DOHH2 (cell line): Measurements from ENCODE around the gene SIGLEC12.

ENCODE experiments used
- H3F3A ChIP-seq: fragments of 200-600 bp; sonication (generic), shearing (Covaris generic); 2 replicates; pipeline ENCODE4 v1.6.0; 2016; ENCODE audit warnings: antibody characterized with exemption, mild to moderate bottlenecking; ENCODE audit not compliant: control insufficient read depth, insufficient read depth
- H3K27ac ChIP-seq: fragments of 200-600 bp; sonication (generic); 2 replicates; pipeline ENCODE4 v1.5.1; 2014; ENCODE audit warnings: low read depth, mild to moderate bottlenecking, low read length, moderate library complexity
- H3K27me3 ChIP-seq: fragments of 200-600 bp; sonication (generic); 2 replicates; pipeline ENCODE4 v1.6.1; 2014; ENCODE audit warnings: mild to moderate bottlenecking, low read length, mixed read lengths; ENCODE audit not compliant: control insufficient read depth
- H3K36me3 ChIP-seq: fragments of 200-600 bp; sonication (generic); 2 replicates; pipeline ENCODE4 v1.6.1; 2014; ENCODE audit warnings: mild to moderate bottlenecking, low read length, moderate library complexity, mixed read lengths; ENCODE audit not compliant: control insufficient read depth
- H3K4me1 ChIP-seq: fragments of 200-600 bp; sonication (generic); 2 replicates; pipeline ENCODE4 v1.6.1; 2014; ENCODE audit warnings: mild to moderate bottlenecking, low read length, mixed read lengths; ENCODE audit not compliant: control insufficient read depth
- H3K4me2 ChIP-seq: fragments of 200-600 bp; sonication (generic); 2 replicates; pipeline ENCODE4 v1.6.0; 2014; ENCODE audit warnings: mild to moderate bottlenecking, low read length, moderate library complexity
- H3K4me3 ChIP-seq: fragments of 200-600 bp; sonication (generic); 2 replicates; pipeline ENCODE4 v1.5.1; 2014; ENCODE audit warnings: mild to moderate bottlenecking, low read length, mixed read lengths
- H3K79me2 ChIP-seq: fragments of 200-600 bp; sonication (generic); 2 replicates; pipeline ENCODE4 v1.6.1; 2014; ENCODE audit warnings: mild to moderate bottlenecking, low read length, mixed read lengths; ENCODE audit not compliant: control insufficient read depth
- H3K9me2 ChIP-seq: fragments of 200-600 bp; sonication (generic); replicated peaks from 2 replicates; pipeline ENCODE4 v1.6.1; 2014; ENCODE audit warnings: mild to moderate bottlenecking, low read length, mixed read lengths; ENCODE audit not compliant: control insufficient read depth
- H3K9me3 ChIP-seq: fragments of 200-600 bp; sonication (generic); 2 replicates; pipeline ENCODE4 v1.6.1; 2014; ENCODE audit warnings: antibody characterized with exemption, low read length, mixed read lengths; ENCODE audit not compliant: control insufficient read depth, insufficient read depth
- H4K20me1 ChIP-seq: fragments of 200-600 bp; sonication (generic); 2 replicates; pipeline ENCODE4 v1.6.0; 2014; ENCODE audit warnings: low read depth, mild to moderate bottlenecking, antibody characterized with exemption, low read length, moderate library complexity; ENCODE audit not compliant: control insufficient read depth, insufficient read depth
- EZH2phosphoT487 ChIP-seq: fragments of 200-600 bp; sonication (generic); IDR thresholded peaks from 2 replicates; pipeline ENCODE4 v1.6.1; 2017; ENCODE audit warnings: borderline replicate concordance, mild to moderate bottlenecking, antibody characterized with exemption, low read length, moderate library complexity, mixed read lengths
- TF ChIP-seq, protein P1 (sequence below): fragments of 200-600 bp; sonication (generic); IDR thresholded peaks from one replicate; pipeline ENCODE4 v1.5.1; 2014; ENCODE audit warnings: antibody characterized with exemption, mild to moderate bottlenecking, low read depth, low read length; ENCODE audit not compliant: poor library complexity, severe bottlenecking

Gene SIGLEC12

DNA sequence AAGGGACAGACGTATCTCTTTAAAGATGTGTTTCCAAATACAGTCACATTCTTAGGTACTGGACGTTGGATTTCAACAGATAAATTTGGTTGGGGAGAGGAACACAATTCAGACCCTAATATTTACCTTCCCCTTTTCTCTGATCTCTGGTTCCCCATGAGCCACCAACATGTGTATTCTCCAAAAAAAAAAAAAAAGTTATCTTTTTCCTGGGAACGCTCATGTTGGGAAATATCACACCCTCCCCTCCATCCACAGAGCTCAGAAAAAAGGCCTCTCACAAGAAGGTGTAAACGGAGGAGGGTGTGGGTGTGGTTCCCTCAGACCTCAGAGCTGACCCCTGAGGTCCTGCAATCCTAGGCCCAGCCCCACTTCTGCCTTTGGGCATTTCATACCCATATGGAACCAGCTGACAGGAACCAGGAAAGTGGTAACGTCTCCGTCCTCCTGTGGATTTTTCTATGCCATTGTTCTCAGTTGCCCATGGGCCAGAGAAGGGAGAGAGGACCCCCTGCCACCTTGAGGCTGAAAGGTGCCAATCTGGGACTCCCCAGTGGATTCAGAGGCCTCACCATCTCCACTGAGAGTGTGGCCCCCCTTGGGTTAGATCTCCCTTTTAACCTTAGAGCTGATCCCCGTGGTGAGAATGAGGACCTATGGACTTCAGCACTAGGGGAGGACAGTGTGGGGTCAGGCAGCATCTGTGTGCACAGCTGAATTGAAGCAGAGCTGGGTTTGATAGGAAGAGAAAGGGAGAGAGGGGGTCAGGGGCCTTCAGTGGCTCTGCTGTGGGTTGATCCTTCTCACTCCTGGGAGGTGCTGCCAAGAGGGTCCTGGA is 8.4 kb upstream of the SIGLEC12 start:
- Histone ChIP-seq H3K9me3 (no peaks in the 10 kb centered on the region), H3K4me2 (no peak overlapping the region), H3K9me2 (no peaks in the 10 kb centered on the region), H3K79me2 (no peaks in the 10 kb centered on the region), H4K20me1 (no peaks in the 10 kb centered on the region), H3K27ac (no peak overlapping the region), H3F3A (no peaks in the 10 kb centered on the region), H3K36me3 (no peaks in the 10 kb centered on the region), H3K4me3 (no peak overlapping the region), H3K4me1 (no peaks in the 10 kb centered on the region), H3K27me3 (peaks cover 9% of the 10 kb centered on the region)
- TF ChIP-seq, protein P1, sequence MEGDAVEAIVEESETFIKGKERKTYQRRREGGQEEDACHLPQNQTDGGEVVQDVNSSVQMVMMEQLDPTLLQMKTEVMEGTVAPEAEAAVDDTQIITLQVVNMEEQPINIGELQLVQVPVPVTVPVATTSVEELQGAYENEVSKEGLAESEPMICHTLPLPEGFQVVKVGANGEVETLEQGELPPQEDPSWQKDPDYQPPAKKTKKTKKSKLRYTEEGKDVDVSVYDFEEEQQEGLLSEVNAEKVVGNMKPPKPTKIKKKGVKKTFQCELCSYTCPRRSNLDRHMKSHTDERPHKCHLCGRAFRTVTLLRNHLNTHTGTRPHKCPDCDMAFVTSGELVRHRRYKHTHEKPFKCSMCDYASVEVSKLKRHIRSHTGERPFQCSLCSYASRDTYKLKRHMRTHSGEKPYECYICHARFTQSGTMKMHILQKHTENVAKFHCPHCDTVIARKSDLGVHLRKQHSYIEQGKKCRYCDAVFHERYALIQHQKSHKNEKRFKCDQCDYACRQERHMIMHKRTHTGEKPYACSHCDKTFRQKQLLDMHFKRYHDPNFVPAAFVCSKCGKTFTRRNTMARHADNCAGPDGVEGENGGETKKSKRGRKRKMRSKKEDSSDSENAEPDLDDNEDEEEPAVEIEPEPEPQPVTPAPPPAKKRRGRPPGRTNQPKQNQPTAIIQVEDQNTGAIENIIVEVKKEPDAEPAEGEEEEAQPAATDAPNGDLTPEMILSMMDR, result no peak
- no peak for TF ChIP-seq EZH2phosphoT487

DNA sequence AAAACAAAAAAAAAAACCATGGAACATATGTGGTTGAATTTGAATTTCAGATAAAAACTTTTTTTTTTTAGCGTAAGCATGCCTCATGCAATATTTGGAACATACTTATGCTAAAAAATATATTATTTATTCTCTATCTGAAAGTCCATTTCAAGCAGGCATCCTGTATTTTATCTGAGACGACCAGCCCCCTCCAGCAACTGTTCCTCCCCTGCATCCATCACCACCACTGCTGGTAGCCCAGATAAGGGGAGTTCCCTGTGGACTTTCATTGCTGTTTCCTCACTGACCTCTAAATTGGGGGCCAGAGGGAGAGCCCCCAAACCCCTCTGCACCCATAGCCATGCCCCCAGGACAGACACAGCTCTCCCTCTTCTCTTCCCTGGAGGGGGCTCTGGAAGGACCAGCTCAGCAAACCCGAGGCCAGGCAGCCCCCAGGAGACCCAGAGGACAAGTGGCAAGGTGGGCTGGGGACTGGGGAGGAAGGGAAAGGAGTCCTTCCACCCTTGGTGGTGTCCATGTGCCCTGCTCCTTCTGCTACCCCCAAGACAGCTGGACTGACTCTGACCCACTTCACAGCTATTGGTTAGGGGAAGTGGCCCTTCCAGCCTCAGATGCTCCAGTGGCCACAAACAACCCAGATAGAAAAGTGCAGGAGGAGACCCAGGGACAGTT is 6.6 kb upstream of the SIGLEC12 start:
- H3K4me1 ChIP-seq, result no peaks in the 10 kb centered on the region
- no peak overlapping the region for H3K4me3 ChIP-seq

DNA sequence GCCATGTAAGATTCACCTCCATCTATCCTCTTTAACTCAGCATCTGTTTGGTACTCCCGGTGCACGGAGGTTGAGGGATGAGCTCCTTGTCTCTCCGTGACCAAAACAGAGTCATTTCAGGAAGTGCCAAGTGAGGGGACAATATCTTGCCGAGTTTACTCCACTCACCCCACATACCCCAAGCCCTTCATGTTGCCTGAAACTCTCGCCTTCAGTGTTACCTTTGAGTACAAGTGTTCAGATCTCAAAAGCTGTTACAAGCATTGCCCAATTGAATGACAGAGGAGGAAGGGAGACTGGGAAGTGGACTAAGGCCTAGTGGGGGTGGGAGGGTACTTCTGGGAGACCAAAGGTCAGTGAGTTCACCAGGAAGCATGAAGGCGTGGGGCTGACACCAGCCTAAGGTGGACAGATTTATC is 6.0 kb upstream of the SIGLEC12 start:
- Histone ChIP-seq H3K27me3 (no peaks in the 10 kb centered on the region), H3K36me3 (no peaks in the 10 kb centered on the region), H3K79me2 (no peaks in the 10 kb centered on the region), H3K4me1 (no peaks in the 10 kb centered on the region), H3K4me3 (no peak overlapping the region), H3K9me3 (no peaks in the 10 kb centered on the region), H3K4me2 (no peak overlapping the region), H3F3A (no peaks in the 10 kb centered on the region), H3K9me2 (no peaks in the 10 kb centered on the region), H4K20me1 (no peaks in the 10 kb centered on the region), H3K27ac (no peak overlapping the region)
- no peak for TF ChIP-seq EZH2phosphoT487
- TF ChIP-seq, protein P1, result no peak

More for the DNA sequence above, 6.6 kb upstream of the SIGLEC12 start:
- Histone ChIP-seq H3K9me3 (no peaks in the 10 kb centered on the region), H3K36me3 (no peaks in the 10 kb centered on the region), H3K79me2 (no peaks in the 10 kb centered on the region), H3K9me2 (no peaks in the 10 kb centered on the region), H3K27me3 (peaks cover 3% of the 10 kb centered on the region), H4K20me1 (no peaks in the 10 kb centered on the region), H3K27ac (no peak overlapping the region), H3F3A (no peaks in the 10 kb centered on the region), H3K4me2 (no peak overlapping the region)
- TF ChIP-seq, protein P1, result no peak
- no peak for TF ChIP-seq EZH2phosphoT487
